Measurements from ENCODE around the gene DHX8. TPM values are rescaled to one million over a fixed set of nuclear protein-coding genes. Genes with fewer than 3 reads are reported as not detected.
"Not testable (repeated sequence)": the region's sequence is repeated elsewhere in the genome, so short reads cannot be mapped to it uniquely, and the experiment has no call there.

Gene DHX8
- 10 to 100 TPM; 37.9 to 48.6 (median 42.4) TPM for polyA plus RNA-seq (ENCODE audit: insufficient read length in 4 of 4)

GRCh38 chr17:43483674-43484551, at the start of gene DHX8:
TSS of gene DHX8 (plus strand) at chr17:43483975. CDS start at chr17:43484038, 63 bp downstream.
- DNase-seq (ENCODE audit: low read depth in 4 of 4, low spot score in 3 of 4) = peak; percentile 95 to 98 (median 96)

GRCh38 chr17:43434902-43435319, 48.9 kb upstream of the DHX8 start:
- no peak for DNase-seq (ENCODE audit: low read depth in 4 of 4, low spot score in 3 of 4)

GRCh38 chr17:43437756-43438155, 46.0 kb upstream of the DHX8 start:
- no peak for DNase-seq (ENCODE audit: low read depth in 4 of 4, low spot score in 3 of 4)

- DNase-seq (ENCODE audit: low read depth in 4 of 4, low spot score in 3 of 4) = no peak
These were observed 45.1 kb upstream of the DHX8 start for GRCh38 chr17:43438626-43439025.

GRCh38 chr17:43439041-43439440, 44.7 kb upstream of the DHX8 start:
- DNase-seq (ENCODE audit: low read depth in 4 of 4, low spot score in 3 of 4) = no peak

GRCh38 chr17:43442711-43443110, 41.1 kb upstream of the DHX8 start:
- no peak for DNase-seq (ENCODE audit: low read depth in 4 of 4, low spot score in 3 of 4)

- no peak for DNase-seq (ENCODE audit: low read depth in 4 of 4, low spot score in 3 of 4)
These were observed 40.4 kb upstream of the DHX8 start for GRCh38 chr17:43443381-43443780.

GRCh38 chr17:43444223-43445008, 39.4 kb upstream of the DHX8 start:
- DNase-seq (ENCODE audit: low read depth in 4 of 4, low spot score in 3 of 4) = no peak

- no peak for DNase-seq (ENCODE audit: low read depth in 4 of 4, low spot score in 3 of 4)
These were observed 38.7 kb upstream of the DHX8 start for GRCh38 chr17:43445009-43445589.

- no peak for DNase-seq (ENCODE audit: low read depth in 4 of 4, low spot score in 3 of 4)
These were observed 37.0 kb upstream of the DHX8 start for GRCh38 chr17:43446773-43447172.

- no peak for DNase-seq (ENCODE audit: low read depth in 4 of 4, low spot score in 3 of 4)
These were observed 34.9 kb upstream of the DHX8 start for GRCh38 chr17:43448720-43449469.

GRCh38 chr17:43449470-43450248, 34.1 kb upstream of the DHX8 start:
- no peak for DNase-seq (ENCODE audit: low read depth in 4 of 4, low spot score in 3 of 4)

GRCh38 chr17:43450791-43451190, 33.0 kb upstream of the DHX8 start:
- not testable (repeated sequence) for DNase-seq (ENCODE audit: low read depth in 4 of 4, low spot score in 3 of 4)

GRCh38 chr17:43451741-43452140, 32.0 kb upstream of the DHX8 start:
- not testable (repeated sequence) for DNase-seq (ENCODE audit: low read depth in 4 of 4, low spot score in 3 of 4)

- DNase-seq (ENCODE audit: low read depth in 4 of 4, low spot score in 3 of 4) = no peak
These were observed 30.4 kb upstream of the DHX8 start for GRCh38 chr17:43453331-43453812.

GRCh38 chr17:43454868-43455267, 28.9 kb upstream of the DHX8 start:
- no peak for DNase-seq (ENCODE audit: low read depth in 4 of 4, low spot score in 3 of 4)

GRCh38 chr17:43456029-43456428, 27.7 kb upstream of the DHX8 start:
- no peak for DNase-seq (ENCODE audit: low read depth in 4 of 4, low spot score in 3 of 4)

- DNase-seq (ENCODE audit: low read depth in 4 of 4, low spot score in 3 of 4) = no peak
These were observed 27.0 kb upstream of the DHX8 start for GRCh38 chr17:43456661-43457361.

- no peak for DNase-seq (ENCODE audit: low read depth in 4 of 4, low spot score in 3 of 4)
These were observed 26.4 kb upstream of the DHX8 start for GRCh38 chr17:43457362-43457692.

Measured in left renal pelvis (tissue), 4 donors.